Measurements from ENCODE around the gene IDI1.
"Not testable (repeated sequence)": the region's sequence is repeated elsewhere in the genome, so short reads cannot be mapped to it uniquely, and the experiment has no call there.

The IDI1 gene

GRCh38 chr10:1048732-1049424, at the start of gene IDI1:
Gene IDI1, minus strand, starts transcription at chr10:1049119. Its CDS starts 116 bp downstream, at chr10:1049003.
- peak; percentile 99 for DNase-seq

DNA sequence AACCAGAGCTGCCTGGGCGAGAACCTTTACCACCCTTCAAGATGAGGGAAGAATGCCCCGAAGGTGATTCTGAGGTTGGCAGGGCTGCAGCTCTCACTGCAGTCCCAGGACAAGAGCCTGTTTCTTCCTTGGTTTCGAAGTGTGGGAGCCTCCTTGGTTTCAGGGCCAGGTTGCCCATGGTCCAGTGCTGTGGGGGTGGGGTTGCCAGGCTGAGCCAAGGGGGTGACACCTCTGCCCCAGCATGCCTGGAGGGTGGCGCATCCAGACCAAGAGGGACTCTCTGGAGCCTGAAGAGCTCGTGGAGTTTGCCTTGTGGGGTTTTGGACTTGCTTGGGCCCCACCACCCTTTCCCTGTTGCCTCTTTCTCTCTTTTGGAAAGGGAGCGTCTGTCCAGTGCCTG, 48.5 kb upstream of the IDI1 start:
- DNase-seq, result no peak

- DNase-seq, result no peak
Measured at GRCh38 chr10:1096287-1096889, 47.5 kb upstream of the IDI1 start.

DNA sequence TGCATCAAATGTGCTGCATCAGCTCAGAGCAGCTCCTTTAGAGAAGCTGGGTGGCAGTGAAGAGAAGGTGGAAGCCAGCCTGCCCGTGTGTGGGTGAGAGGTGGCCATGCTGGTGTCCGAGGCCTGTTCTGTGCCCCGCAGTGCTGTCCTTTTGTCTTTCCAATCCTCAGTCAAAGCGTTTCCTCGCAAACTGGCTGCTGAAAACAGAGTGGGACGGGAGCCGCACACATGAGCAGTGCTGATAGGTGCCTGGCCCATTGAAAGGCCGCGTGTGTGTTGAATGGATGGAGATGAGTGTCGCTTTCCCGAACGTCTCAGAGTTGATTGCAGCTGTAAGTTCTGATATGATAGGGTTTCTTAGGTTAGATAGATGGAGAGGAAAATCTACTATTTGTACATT, 46.6 kb upstream of the IDI1 start:
- no peak for DNase-seq

DNA sequence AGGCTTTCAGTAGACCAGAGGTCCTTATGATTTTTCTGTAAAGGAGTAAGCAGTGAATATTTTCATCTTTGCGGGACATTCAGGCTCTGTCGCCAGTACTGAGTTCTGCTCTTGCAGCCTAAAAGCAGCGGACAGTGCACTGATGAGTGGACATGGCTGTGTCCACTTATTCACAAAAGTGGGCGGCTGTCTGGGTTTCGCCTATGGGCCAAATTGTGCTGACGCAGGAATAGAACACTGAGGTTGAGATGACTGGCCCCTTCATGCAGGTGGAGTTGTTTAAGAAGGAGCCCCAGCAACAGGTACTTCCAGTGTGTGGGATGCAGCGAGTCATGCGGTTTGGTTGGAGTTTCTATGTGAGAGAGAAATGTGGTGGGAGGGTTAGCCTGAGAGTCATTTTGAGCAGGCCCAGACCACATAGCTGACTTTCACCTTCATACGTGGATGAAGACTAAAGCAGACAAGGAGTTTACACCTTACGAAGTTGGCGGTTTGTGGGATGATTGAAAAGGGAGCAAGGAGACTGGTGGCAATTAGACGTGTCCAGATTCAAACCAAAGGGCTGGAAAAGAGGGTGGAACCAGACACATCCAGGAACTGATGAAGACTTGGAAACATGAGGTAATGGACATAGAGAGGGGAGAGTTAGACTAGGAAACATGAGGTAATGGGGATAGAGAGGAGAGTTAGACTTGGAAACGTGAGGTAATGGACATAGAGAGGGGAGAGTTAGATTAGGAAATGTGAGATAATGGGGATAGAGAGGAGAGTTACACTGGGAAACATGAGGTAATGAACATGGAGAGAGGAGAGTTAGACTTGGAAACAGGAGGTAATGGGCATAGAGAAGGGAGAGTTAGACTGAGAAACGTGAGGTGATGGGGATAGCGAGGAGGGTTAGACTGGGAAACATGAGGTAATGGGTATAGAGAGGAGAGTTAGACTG, 45.5 kb upstream of the IDI1 start:
- DNase-seq, result peak; percentile 86

GRCh38 chr10:1093696-1094095, 44.8 kb upstream of the IDI1 start:
- DNase-seq, result no peak

DNA sequence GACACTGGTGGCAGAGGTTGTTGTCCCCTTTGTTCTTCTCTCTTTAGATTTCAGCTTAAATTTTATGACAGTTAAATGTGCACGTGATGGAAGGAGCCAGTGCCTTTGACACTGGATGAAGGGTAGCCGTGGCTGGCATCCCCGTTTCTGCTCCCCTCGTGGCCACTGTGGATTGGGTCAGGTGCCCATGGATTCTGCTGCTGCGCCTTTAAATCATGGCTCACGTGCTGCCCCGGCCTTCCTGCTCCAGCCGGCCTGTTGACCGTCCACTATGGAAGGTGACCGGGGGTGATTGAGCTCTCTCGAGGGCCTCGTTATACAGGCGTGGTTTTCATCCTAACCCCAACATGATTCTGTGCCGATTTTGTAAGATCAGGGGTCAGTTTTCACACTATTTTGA, 41.8 kb upstream of the IDI1 start:
- no peak for DNase-seq

GRCh38 chr10:1089017-1089689, 40.2 kb upstream of the IDI1 start:
- DNase-seq, result no peak

GRCh38 chr10:1086787-1087186, 37.9 kb upstream of the IDI1 start:
- no peak for DNase-seq

DNA sequence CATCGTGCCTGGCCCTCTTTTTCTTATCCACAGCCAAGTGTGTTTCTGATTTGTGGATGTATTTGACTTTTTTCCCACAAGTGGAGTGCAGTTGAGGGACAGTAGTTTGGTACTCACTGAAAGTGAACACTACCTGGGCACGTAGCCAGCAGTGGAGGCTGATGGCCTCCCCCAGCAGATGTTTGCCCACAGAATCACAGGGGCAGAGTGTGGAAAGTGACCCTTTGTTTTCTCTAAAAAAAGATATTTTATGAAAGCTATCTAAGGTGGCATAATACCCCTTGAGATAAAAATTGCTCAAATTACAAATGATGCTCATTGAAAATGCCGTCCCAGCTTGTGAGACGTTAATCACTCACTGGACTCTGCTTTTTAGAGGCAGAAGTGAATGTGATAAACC, 36.3 kb upstream of the IDI1 start:
- no peak for DNase-seq

- DNase-seq, result no peak
Measured at GRCh38 chr10:1084011-1084950, 35.4 kb upstream of the IDI1 start.

- DNase-seq, result no peak
Measured at GRCh38 chr10:1083581-1083980, 34.7 kb upstream of the IDI1 start.

DNA sequence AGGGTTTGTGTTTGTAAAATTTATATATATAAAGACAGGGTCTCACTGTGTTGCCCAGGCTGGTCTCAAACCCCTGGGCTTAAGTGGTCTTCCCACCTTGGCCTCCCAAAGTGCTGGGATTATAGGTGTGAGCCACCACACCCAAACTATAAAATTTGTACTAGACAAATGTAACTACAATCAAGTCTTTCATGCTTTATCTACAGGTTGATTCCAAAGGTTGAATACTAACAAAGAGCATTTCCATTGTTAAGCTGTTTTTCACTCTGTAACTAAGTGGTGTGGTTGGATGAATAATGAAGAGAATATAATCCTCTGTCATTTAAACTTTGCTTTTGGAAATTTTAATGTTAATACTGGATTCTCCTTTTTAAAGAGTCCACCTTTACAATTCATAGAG, 29.7 kb upstream of the IDI1 start:
- DNase-seq, result no peak

GRCh38 chr10:1074748-1075308, 25.9 kb upstream of the IDI1 start:
- DNase-seq, result no peak

DNA sequence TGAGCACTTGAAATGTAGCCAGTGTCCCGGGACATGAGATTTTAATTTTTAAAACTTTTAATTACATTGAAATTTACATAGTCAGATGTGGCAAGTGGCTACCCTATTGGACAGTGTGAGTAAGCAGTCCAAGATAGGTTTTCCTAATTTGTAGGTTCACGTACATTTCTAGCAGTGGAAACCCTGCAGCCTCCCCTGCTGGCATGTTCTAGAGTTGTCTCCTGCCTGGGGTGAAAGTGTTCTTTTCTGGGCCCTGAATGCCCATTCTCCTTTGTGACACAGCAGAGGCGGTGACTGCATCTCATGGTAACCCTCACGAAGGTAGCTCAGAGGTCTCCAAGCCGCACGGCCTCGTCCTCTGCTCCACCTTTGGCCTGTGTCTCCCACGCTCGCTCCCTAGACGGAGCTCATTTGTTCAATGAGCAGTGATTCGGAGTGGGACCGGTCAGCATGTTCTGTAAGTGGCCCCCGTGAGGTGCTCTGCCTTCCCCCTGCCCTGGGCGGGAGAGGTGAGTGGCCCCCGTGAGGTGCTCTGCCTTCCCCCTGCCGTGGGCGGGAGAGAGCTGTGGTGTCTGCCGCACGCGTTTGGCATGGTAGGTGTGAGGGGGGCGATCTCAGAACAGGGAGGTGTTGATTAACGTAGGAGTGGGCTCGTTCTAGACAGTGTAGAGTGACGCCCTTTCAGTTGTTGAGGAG, 25.3 kb upstream of the IDI1 start:
- no peak for DNase-seq

GRCh38 chr10:1070919-1071318, 22.0 kb upstream of the IDI1 start:
- DNase-seq, result no peak

DNA sequence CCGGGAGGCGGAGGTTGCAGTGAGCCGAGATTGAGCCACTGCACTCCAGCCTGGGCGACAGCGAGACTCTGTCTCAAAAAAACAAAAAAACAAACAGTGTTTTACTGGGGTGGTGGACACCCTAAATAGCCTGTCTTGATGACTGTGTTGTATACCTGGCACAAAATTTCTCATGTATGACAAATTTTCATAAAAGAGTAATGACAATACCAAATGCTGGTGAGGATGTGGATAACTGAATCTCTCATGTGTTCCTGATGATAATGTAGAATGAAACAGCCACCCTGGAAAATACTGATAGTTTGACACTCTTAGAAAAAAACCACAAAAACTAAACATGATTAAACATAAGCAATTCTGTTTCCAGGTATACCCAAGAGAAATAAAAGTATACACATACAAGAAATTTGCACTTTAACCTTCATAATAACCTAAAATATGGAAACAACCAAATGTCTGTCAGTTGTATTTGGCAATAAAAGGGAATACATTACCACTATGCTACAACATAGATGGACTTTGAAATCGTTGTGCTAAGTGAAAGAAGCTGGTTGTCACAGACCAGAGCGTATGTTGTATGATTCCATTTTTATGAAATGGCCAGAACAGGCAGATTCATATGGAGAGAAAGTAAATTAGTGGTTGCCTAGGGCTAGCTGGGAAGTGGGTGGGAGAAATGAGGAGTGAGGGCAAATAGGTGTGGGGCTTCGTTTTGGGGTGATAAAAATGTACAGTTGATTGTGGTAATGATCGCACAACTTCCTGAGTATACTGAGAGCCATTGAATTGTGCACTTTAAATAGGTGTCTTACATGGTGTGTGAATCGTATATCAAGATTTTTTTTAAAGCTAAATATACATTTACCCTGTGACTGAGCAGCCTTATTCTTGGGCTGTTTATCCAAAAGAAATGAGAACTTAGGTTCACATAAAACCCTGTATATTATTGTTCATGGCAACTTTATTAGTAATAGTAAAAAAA, 19.8 kb upstream of the IDI1 start:
- DNase-seq, result no peak

DNA sequence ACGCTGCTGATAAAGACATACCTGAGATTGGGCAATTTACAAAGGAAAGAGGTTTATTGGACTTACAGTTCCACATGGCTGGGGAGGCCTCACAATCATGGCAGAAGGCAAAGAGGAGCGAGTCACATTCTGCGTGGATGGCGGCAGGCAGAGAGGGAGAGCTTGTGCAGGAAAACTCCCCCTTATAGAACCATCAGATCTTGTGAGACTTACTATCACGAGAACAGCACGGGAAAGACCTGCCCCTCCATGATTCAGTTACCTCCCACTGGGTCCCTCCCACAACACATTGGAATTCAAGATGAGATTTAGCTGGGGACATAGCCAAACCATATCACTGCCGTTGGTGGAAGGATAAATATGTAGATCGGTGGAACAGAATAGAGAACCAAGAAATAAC, 17.8 kb upstream of the IDI1 start:
- not testable (repeated sequence) for DNase-seq

DNA sequence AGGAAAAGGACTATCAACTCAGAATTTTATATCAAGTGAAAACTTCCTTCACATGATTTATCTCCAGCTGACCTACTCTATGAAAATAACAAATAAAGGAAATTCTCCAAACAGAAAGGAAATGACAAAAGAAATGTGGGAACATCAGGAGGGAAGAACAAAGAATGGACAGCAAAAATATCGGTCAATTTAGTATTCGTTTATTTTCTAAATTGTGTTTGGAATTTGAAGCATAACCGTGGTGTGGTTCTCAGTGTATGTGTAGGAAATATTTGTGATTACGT, 16.0 kb upstream of the IDI1 start:
- no peak for DNase-seq

Data from activated CD4-positive, alpha-beta T cell treated with anti-CD3 and anti-CD28 coated beads, Interleukin-10, Interleukin-2, amounts not matched to agents 100 ng/mL and 50 ng/mL, durations not matched to agents 16 hours and 8 hours (primary cell).